ENCODE results near the gene OLFML2A. TPM values are rescaled to one million over a fixed set of nuclear protein-coding genes. Genes with fewer than 3 reads are reported as not detected.

OLFML2A gene
- total and polyA plus RNA-seq, 2 donors (not counting 1 experiment from before 2014, with no cell fraction given) = 0.76 to 0.88 TPM

DNA sequence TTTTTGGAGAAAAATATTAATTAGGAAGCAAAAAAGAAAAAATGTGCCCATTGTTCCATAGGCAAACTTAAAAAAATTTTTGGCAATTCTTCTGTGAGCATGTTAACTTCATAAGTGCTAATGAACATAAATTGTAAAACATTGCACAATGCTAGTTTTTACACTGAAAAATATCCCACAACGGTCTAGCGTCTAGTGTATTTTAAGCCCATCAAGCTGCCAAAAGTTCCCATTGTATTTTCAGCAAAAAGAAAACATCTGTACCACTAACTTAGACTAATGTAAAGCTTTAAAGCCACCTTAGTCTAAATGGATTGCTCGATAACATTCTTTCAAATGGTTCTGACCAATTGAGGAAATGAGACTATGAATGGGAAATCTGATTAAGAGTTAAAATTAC, 8.6 kb upstream of the OLFML2A start:
- peaks cover 37% of the 10 kb centered on the region for H3K4me1 Mint-ChIP-seq
- Histone ChIP-seq H2AFZ (ENCODE audit: insufficient read depth, low read depth, low read length, poor library complexity, severe bottlenecking) (no peak overlapping the region), H3K9ac (ENCODE audit: low read length) (no peak overlapping the region), H3K4me2 (replicated peaks; ENCODE audit: low read depth, low read length, poor library complexity, severe bottlenecking) (no peak overlapping the region), H3K4me1 (ENCODE audit: control insufficient read depth in 2 of 2, insufficient read depth in 2 of 2, low read length in 2 of 2) (peaks cover 27 to 30% of the 10 kb centered on the region in 2 donors), H3K27ac (ENCODE audit: low read length in 2 of 2) (no peak overlapping the region), H4K20me1 (ENCODE audit: control insufficient read depth, insufficient read depth, low read length, poor library complexity, severe bottlenecking) (no peaks in the 10 kb centered on the region), H3K4me3 (ENCODE audit: control extremely low read depth in 1 of 5, extremely low read depth in 1 of 5, insufficient read depth in 1 of 5, low read depth in 2 of 5, low read length in 4 of 5) (no peak overlapping the region), H3K9me3 (ENCODE audit: control extremely low read depth in 1 of 3, control insufficient read depth in 2 of 3, insufficient read depth in 1 of 3, low read length in 2 of 3) (no peaks in the 10 kb centered on the region), H3K79me2 (ENCODE audit: control insufficient read depth, insufficient read depth, low read length) (no peaks in the 10 kb centered on the region), H3K36me3 (replicated peaks in 1 of 2; ENCODE audit: control extremely low read depth in 1 of 2, control insufficient read depth in 1 of 2, extremely low read depth in 1 of 2, insufficient read depth in 2 of 2, low read length in 1 of 2) (no peaks in the 10 kb centered on the region), H3K27me3 (replicated peaks in 1 of 4; ENCODE audit: control extremely low read depth in 1 of 4, control insufficient read depth in 3 of 4, insufficient read depth in 4 of 4, low read length in 3 of 4) (peaks cover 0 to 40% (median 34%) of the 10 kb centered on the region in 4 experiments)
- no peak for TF ChIP-seq EZH2 (IDR thresholded peaks at IDR 0.05; ENCODE audit: borderline replicate concordance, insufficient read depth, low read depth, low read length, poor library complexity, severe bottlenecking)
- TF ChIP-seq, protein P1, sequence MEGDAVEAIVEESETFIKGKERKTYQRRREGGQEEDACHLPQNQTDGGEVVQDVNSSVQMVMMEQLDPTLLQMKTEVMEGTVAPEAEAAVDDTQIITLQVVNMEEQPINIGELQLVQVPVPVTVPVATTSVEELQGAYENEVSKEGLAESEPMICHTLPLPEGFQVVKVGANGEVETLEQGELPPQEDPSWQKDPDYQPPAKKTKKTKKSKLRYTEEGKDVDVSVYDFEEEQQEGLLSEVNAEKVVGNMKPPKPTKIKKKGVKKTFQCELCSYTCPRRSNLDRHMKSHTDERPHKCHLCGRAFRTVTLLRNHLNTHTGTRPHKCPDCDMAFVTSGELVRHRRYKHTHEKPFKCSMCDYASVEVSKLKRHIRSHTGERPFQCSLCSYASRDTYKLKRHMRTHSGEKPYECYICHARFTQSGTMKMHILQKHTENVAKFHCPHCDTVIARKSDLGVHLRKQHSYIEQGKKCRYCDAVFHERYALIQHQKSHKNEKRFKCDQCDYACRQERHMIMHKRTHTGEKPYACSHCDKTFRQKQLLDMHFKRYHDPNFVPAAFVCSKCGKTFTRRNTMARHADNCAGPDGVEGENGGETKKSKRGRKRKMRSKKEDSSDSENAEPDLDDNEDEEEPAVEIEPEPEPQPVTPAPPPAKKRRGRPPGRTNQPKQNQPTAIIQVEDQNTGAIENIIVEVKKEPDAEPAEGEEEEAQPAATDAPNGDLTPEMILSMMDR (IDR thresholded peaks at IDR 0.05) = no peak
- DNase-seq (no peak), ATAC-seq (ENCODE audit: low read depth) (no peak)
- intact Hi-C loops (cut with micrococcal nuclease) = loop anchor here (2.0 kb wide), 1 partner anchor 152 kb away; no protein-coding TSS in a partner anchor
- no peak overlapping the region for H3K4me3 Mint-ChIP-seq
- no peak overlapping the region for H3K27ac Mint-ChIP-seq
- no peaks in the 10 kb centered on the region for H3K9me3 Mint-ChIP-seq (ENCODE audit: insufficient read depth)
- H3K27me3 Mint-ChIP-seq = peaks cover 48% of the 10 kb centered on the region
- 82% methylated on average over 2 of the region's 3 CpGs for WGBS (ENCODE audit: insufficient coverage)
- POLR2A ChIA-PET = interaction anchor here (0.7 to 1.2 kb wide), 2 partner anchors 94 to 194 kb away, joined by 3 to 4 read pairs; partner anchors contain the start of gene ARPC5L
- CTCF ChIA-PET = interaction anchor here (0.9 to 12.0 kb wide), 4 partner anchors 9 to 84 kb away, joined by 3 to 345 read pairs (median 4); partner anchors contain the start of genes OLFML2A and WDR38

Measured in B cell (primary cell).